Measurements from ENCODE around the gene CRYAB.
A peak's percentile ranks its signal among the peaks of the same experiment; 100 is the strongest.

Gene CRYAB, protein sequence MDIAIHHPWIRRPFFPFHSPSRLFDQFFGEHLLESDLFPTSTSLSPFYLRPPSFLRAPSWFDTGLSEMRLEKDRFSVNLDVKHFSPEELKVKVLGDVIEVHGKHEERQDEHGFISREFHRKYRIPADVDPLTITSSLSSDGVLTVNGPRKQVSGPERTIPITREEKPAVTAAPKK
- total RNA-seq = 0 reads per million in 2 donors

DNA sequence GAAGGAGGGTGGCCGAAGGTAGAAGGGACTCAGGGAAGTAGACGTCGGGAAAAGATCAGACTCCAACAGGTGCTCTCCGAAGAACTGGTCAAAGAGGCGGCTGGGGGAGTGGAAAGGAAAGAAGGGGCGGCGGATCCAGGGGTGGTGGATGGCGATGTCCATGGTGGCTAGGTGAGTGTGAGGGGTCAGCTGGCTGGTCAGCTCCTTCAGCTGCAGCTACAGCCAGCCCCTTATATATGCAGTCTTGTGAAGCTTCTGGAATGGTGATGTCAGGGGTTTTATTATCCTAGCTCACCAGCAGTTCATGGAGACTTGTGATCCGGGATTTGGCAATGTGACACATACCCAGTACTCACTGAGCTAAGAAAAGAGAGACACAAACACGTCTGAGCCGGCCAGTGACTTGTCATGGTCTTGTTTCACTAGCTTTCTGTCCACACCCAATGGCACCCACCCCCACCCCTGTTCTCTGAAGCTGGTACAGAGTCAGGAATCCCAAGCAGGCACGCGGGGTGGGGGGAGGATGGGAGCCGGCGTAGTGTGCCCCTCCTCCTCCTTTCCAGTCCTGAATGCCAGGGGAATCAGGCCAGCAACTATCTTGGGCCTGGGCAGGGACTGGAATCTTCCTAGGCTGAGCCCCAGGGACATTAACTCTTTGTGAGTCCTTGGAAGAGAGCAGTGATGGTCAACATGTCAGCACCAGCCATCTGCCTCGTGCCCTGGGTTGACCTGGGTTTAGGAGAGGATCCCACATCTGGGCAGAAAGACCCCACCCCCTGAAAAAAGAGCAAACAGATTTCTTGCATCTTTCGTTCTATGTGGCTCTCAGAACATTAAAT is at the start of gene CRYAB:
CRYAB (minus strand) TSS at position 208 of the 839 bp plus-strand sequence; CDS start at position 162, 46 bp downstream.
- no peak for DNase-seq

GRCh38 chr11:111960916-111961315 is 49.3 kb upstream of the CRYAB start:
- no peak for DNase-seq

DNA sequence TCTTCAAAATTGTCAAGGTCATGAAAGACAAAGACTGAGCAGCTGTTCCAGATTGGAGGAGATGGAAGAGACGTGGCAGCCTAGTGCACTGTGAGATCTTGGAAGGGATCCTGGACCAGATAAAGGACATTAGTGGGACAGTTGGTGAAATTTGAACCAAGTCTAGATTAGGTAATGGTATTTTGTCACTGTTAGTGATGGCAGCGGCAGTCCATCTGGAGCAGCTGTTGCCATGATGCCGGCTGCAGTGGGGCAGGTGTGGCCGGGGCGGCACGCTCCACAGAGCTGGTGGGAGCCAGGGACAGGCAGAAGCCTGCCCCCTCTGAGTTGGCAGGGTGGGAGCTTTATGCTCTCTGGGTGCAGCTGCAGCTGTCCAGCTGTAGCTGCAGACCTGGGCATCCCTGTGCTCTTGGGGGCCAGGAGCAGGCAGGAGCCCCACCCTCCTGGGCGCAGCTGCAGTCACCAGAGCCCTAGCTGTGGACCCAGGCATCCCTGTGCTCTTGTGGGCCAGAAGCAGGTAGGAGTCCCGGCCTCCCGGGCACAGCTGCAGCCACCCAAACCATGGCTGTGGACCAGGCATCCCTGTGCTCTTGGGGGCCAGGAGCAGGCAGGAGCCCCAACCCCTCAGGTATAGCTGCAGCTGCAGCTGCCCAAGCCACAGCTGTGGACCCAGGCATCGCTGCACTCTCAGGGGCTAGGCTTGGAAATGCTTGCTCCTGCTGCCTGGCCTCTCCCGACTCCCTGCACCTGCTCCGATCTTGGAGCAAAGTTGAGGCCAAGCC is 46.3 kb upstream of the CRYAB start:
- no peak for DNase-seq

GRCh38 chr11:111954154-111954553 is 42.6 kb upstream of the CRYAB start:
- no peak for DNase-seq

GRCh38 chr11:111951565-111951964 is 40.0 kb upstream of the CRYAB start:
- DNase-seq = no peak

GRCh38 chr11:111949519-111950426 is 38.2 kb upstream of the CRYAB start:
- no peak for DNase-seq

- DNase-seq = no peak
Observed at GRCh38 chr11:111947143-111947542, 35.6 kb upstream of the CRYAB start.

DNA sequence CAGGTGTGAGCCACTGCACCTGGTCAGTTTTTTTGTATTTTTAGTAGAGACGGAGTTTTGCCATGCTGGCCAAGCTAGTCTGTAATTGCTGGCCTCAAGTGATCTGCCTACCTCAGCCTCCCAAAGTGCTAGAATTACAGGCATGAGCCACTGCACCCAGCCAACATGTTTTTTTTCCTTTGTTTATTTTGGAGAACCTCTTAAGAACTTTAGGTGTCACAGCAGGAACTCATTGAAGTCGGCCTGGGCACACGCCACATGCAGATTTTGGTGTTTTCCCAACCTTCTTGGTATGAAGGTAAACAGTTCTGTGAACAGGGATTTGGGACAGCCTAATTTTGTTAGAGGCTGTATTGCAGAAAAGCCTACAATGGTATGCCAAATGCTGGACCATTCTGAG is 34.9 kb upstream of the CRYAB start:
- DNase-seq = no peak

DNA sequence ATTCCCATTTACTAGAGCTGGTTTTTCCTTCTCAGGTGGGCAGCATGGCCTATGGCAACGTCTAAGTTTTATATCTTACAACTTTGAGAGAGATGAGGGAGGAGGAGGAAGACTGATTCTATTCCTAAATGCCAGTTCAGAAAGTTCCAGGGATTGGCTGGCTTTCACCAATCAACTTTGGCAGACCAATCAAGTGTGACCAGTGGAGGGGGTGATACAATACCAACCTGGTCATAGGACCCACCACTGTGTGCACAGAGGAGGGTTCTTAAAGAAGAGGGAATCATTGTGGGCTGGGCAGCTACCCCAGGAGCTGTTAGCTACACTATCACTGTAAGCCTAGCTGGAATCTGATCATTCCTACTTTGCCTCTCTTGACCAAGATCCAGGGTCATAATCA is 33.6 kb upstream of the CRYAB start:
- DNase-seq = no peak

DNA sequence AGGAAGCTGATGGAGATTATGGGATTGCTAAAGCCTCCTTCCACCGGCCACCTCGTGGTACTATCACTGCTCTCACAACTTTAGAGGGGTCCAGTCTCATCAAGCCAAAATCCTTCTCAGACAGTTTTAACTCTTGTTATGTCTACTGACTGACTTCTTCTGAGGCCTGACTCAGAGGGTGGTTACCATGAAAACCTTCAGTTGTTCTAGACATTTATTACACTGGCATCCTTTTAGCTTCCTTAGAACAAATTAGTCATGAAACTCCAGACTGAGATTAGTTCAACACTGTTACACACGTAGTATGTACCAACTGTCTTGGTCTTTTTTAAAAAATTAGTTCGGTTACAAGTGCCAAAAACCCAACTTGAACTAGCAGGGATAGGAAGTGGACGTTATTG is 33.1 kb upstream of the CRYAB start:
- DNase-seq = peak in 1 of 5 experiments; percentile 51

DNA sequence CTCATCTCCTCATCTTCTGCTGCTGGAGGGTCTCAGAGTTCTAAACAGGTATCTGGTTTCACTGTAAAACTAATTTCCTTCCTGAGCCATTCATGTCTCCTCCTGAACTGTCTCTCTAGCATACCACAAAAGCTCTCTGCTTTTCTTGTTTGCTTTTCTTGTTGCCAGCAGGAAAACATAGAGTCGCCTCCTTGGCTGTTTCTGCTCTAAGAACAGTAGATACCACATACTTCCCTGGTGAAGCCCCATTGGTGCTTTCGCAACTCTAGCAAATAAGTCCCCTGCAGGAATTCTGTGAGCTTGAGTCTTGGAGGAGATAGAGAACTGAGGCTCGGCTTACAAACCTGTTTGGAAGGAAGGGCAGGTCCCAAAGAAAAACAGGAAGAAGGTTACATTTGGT is 32.6 kb upstream of the CRYAB start:
- no peak for DNase-seq

DNA sequence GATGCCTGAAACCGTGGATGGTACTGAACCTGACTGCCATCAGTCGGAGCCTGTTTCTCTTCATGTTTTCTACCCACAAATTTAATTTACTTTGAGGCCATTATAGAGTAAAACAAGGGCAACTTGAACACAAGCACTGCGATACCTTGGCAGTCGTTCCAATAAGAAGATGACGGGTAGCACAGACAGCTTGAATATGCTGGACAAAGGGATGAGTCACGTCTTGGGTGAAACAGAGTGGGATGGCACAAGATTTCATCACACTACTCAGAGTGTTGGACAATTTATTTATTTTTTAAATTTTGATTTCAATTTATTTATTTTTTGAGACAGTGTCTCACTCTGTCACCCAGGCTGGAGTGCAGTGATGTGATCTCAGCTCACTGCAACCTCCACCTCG is 31.3 kb upstream of the CRYAB start:
- DNase-seq = no peak

DNA sequence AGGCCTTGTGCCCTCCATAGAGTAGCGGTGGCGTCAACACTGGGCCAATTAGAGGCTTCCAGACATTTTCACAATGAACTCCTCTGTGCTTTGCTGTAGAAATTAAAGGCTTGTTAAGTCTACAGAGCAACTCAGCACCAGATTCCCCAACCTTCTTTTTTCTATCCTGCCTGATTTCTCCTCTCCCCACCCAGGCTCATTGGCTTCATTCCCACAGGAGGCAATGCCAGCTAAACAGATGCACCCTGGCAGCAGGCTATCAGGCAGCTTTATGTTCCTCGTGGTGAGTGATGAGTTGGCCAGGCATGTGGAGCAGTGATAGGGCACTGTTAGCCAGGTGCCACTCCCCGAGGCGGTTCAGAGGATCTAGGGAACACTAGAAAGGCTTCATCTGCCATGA is 30.4 kb upstream of the CRYAB start:
- DNase-seq = no peak

DNA sequence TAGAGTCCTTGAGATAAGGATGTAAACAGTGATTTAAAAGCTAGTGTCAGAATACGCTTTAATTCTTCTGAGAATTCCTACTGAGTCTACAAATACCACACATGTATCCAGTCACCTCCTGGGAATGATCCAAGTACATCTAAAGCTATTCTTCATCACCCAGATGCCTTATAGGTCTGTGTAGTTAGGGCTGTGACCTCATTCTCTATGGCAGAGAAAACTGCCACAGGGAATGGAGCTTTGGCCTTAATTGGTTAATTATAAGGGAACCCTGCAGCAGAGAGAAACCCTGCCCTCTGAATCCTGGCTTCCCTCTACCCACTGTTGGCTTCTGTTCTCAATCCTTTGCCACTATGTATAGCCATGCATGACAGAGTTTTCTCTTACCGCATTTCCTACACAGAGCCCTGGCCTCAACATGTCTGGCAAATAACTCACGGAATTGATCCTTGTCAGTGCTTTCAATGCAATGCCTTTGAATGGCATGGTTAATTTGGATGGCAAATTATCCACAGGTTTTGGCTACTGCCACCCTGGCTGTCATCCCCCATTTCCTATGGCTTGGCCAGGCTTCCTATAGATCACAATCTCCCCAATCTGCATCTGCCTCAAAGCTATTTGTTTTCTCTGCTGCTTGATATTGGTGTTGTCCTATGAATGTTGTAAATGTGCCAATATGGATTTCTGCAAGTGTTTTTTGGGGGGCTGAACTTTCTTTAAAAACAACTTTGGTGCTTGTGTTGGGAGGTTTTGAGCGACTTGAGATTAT is 28.4 kb upstream of the CRYAB start:
- no peak for DNase-seq

DNA sequence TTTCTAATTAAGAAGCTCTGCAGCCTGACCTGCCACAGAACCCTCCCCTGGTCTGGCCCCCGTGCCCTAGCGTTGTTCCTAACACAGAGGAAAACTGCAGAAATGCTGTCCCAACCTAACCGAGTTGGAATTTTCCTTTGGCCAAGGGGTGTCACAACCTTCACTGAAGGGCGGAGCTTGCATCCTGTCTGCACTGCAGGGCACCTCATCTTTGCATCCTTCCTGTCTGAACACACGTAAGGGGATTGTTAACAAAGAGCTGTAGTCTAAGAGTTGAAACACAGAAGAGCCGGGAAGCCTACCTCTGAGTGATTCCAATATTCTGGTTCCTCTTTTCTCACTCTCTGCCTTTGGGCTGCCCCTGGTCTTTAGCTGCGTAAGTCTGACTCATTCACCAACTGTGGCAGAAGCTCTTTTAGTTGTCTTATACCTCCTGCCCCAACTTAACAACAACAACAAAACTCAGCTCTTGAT is 27.2 kb upstream of the CRYAB start:
- DNase-seq = peak in 2 of 5 experiments; percentile 14 to 56

DNA sequence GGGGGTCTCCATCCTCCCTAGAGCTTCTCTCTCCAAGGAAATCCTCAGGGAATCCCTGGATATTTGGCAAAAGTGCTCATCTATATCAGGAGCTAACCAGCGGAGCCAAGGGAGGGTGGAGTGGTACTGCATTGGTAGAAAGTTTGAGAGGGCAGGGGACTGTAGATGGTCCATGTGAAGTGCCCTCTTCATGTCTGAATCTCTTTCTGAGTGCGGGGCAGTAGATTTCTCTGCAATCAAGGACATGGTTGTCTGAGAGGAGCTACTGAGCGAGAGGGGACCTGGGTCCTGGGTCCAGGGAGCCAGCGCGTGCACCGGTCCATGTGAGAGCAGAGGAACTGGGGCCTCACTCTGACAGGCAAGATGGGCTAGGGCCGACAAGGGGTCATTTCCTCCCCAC is 26.3 kb upstream of the CRYAB start:
- DNase-seq = no peak

DNA sequence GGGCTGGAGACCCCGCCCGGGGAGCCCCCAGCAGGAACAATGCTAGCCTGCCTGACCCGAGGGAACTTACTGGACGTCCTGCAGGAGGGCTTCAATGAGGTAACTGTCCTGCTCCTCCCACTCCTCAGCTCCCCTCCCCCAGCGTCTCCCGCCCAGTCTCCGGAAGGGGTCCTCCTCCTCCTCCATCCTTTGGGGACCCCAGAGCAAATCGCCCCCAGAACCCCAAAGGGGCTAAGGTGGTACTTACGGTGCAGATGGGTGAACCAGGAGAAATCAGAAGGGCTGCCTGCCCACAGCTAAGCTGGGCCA is 25.8 kb upstream of the CRYAB start:
- no peak for DNase-seq

- DNase-seq = no peak
Observed at GRCh38 chr11:111936040-111936540, 24.5 kb upstream of the CRYAB start.

DNA sequence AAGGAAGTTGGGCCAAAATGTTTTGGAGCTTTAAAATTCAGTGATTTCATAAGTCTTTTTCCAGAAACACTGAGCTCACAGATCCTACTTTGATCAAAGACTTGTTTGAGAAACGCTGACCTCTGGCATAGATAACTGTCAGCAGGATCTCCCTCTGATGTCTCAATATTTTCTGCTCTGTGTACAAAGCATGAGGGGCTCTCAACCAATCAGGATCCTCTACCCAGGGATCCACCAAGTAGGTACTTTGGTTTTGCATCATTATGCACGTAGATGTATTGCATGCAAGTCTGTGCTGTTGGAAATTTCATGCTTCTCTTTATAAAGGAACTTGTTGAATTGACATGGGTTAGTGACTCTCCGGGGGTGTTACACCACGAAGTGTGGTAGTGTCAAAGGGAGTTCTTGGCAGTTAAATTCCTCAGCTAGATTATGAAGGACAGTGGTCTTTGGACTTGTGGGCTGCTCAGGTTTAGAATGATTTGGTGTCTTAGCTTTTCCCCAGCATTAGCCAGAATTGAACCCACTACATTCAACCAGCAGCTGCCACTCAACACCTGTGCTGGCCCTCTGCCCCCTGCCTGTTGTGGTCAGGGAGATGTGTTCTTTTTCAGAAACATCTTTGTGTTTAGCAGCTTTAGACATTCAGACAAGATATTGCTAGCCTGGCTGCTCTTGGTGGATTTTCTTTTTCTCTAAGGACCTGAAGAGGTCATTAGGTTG is 23.9 kb upstream of the CRYAB start:
- peak in 1 of 5 experiments; percentile 46 for DNase-seq

GRCh38 chr11:111934306-111934705 is 22.7 kb upstream of the CRYAB start:
- no peak for DNase-seq

- DNase-seq = no peak
Observed at GRCh38 chr11:111933872-111934271, 22.3 kb upstream of the CRYAB start.
